GM19025 (cell line): Measurements from ENCODE around the gene TBC1D1.

Source experiments
- ATAC-seq: cut with Tn5 transposase; IDR thresholded peaks from one replicate; pipeline ENCODE4 v1.9.1; 2021; ENCODE audit warnings: mild to moderate bottlenecking, low read depth, moderate library complexity; ENCODE audit not compliant: unreplicated experiment

The TBC1D1 gene

GRCh38 chr4:37983951-37984350 is 93.1 kb downstream of the TBC1D1 start:
- no peak for ATAC-seq

- ATAC-seq = no peak
Observed at GRCh38 chr4:37985730-37986275, 94.9 kb downstream of the TBC1D1 start.

GRCh38 chr4:37988670-37989069 is 97.8 kb downstream of the TBC1D1 start:
- ATAC-seq = no peak

- no peak for ATAC-seq
Observed at GRCh38 chr4:37989398-37990260, 98.7 kb downstream of the TBC1D1 start.

- ATAC-seq = no peak
Observed at GRCh38 chr4:37990731-37991245, 99.9 kb downstream of the TBC1D1 start.

GRCh38 chr4:37991623-37992410 is 100.9 kb downstream of the TBC1D1 start:
- no peak for ATAC-seq

- ATAC-seq = no peak
Observed at GRCh38 chr4:37993806-37994205, 102.9 kb downstream of the TBC1D1 start.

GRCh38 chr4:37994569-37994968 is 103.7 kb downstream of the TBC1D1 start:
- no peak for ATAC-seq

- no peak for ATAC-seq
Observed at GRCh38 chr4:37995299-37995821, 104.5 kb downstream of the TBC1D1 start.

- no peak for ATAC-seq
Observed at GRCh38 chr4:37995981-37996775, 105.3 kb downstream of the TBC1D1 start.

GRCh38 chr4:37998226-37998625 is 107.3 kb downstream of the TBC1D1 start:
- no peak for ATAC-seq

- no peak for ATAC-seq
Observed at GRCh38 chr4:37999000-37999716, 108.3 kb downstream of the TBC1D1 start.

- ATAC-seq = no peak
Observed at GRCh38 chr4:37999965-38000364, 109.1 kb downstream of the TBC1D1 start.

- ATAC-seq = no peak
Observed at GRCh38 chr4:38001927-38002326, 111.0 kb downstream of the TBC1D1 start.

GRCh38 chr4:38002451-38003071 is 111.7 kb downstream of the TBC1D1 start:
- ATAC-seq = no peak

- no peak for ATAC-seq
Observed at GRCh38 chr4:38003102-38003501, 112.2 kb downstream of the TBC1D1 start.

- no peak for ATAC-seq
Observed at GRCh38 chr4:38003628-38004027, 112.7 kb downstream of the TBC1D1 start.

GRCh38 chr4:38004062-38004461 is 113.2 kb downstream of the TBC1D1 start:
- no peak for ATAC-seq

GRCh38 chr4:38004887-38005286 is 114.0 kb downstream of the TBC1D1 start:
- ATAC-seq = no peak
